HG02763 (cell line): Measurements from ENCODE around the gene TUBB8B.
"Not testable (repeated sequence)": the region's sequence is repeated elsewhere in the genome, so short reads cannot be mapped to it uniquely, and the experiment has no call there.

ENCODE experiments used
- ATAC-seq: cut with Tn5 transposase; IDR thresholded peaks from one replicate; pipeline ENCODE4 v1.9.1; 2021; ENCODE audit warnings: mild to moderate bottlenecking, moderate library complexity; ENCODE audit not compliant: unreplicated experiment

The TUBB8B gene

GRCh38 chr18:13177-13576 lies 36.2 kb downstream of the TUBB8B start:
- not testable (repeated sequence) for ATAC-seq

- not testable (repeated sequence) for ATAC-seq
Observed at GRCh38 chr18:12773-13172, 36.6 kb downstream of the TUBB8B start.

- not testable (repeated sequence) for ATAC-seq
Observed at GRCh38 chr18:11383-12274, 37.8 kb downstream of the TUBB8B start.

DNA sequence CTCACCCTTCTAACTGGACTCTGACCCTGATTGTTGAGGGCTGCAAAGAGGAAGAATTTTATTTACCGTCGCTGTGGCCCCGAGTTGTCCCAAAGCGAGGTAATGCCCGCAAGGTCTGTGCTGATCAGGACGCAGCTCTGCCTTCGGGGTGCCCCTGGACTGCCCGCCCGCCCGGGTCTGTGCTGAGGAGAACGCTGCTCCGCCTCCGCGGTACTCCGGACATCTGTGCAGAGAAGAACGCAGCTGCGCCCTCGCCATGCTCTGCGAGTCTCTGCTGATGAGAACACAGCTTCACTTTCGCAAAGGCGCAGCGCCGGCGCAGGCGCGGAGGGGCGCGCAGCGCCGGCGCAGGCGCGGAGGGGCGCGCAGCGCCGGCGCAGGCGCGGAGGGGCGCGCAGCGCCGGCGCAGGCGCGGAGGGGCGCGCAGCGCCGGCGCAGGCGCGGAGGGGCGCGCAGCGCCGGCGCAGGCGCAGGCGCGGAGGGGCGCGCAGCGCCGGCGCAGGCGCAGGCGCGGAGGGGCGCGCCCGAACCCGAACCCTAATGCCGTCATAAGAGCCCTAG lies 38.7 kb downstream of the TUBB8B start:
- ATAC-seq: not testable (repeated sequence)

- not testable (repeated sequence) for ATAC-seq
Observed at GRCh38 chr18:9937-10336, 39.5 kb downstream of the TUBB8B start.
